HG02571 (cell line): ENCODE results near the gene ETS2.
"Not testable (repeated sequence)": the region's sequence is repeated elsewhere in the genome, so short reads cannot be mapped to it uniquely, and the experiment has no call there.

Experiments used
- ATAC-seq: cut with Tn5 transposase; IDR thresholded peaks from one replicate; pipeline ENCODE4 v1.9.1; 2021; ENCODE audit warnings: mild to moderate bottlenecking, moderate library complexity; ENCODE audit not compliant: unreplicated experiment

ETS2 gene

DNA sequence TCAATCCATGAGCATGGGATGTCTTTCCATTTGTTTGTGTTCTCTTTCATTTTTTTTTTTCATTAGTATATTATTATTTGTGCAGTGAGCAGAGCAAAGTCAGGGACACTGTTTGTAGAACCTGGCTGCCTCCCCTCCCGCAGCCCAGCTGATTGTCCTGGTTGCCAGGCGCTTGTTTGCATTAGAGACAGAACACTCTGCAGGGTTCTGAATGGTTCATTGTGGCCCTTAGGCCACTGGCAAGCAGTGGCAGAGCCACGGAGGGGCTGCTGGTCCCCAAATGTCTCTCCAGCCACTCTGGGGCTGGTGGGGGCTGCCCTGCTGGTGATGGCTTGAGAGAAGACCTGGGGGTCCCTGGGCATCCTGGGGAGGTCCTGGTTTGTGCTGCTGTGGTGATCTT, 29.0 kb downstream of the ETS2 start:
- no peak for ATAC-seq

DNA sequence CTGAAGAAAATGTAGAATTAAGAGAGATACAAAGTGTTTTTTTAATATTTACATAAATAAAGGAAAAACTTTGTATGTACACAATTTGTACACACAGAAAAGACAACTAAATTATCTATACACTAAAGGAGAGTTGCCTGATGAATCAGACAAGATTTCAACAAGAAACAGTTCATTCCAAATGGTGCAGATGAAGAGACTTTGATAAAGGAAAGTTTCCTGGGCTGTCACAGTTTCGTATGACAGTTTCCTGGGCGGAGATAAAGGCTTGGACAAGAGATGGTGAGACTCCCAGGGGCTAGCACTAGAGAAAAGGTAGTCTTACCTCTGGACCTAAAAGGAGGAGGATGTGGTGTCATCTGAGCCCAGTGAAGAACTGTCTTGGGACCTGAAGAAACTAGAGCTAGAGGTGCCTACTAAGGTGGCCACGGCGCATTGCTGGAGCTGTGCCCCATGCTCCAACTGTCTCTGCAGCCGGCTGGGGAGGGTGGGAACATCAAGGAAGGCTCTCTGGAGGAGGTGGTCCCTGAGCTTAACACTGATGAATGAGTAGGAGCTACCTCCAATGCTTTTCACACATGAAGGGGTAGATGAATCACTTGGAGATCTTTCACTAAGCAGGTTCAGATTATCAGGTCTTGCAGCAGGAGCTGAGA, 32.2 kb downstream of the ETS2 start:
- no peak for ATAC-seq

DNA sequence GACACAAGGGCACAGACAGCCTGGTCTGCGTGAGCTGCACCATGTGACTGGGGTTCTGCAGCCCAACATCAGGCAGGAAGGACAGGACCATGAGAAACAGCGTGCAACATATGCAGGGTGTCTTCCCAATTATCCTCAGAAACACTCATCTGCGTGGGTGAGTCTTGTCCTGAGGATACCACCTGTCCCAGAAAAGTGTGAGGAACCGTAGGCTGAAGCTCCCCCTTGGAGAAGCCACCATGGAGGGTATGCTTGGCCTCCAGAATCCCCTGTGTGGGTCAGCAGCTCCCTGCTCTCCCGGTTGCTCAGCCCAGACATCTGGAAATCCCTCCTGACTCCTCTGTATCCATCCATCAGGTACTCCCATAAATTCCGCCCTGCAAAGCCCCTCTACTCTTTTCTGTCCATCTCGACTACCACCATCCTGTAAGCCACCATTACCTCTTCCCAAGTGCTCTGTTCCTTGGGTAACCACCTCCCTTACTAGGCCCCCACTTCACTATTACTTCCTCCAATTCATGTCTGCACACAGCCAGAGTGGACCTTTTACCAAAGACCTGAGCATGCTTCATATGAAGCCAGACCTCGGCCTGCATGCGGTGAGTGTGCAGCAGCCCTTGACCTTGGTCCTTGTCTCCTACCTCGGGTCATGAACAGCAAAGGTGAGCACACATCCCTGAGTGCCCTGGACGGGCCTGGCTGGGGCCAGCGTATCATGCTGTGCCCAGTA, 33.0 kb downstream of the ETS2 start:
- ATAC-seq: no peak

GRCh38 chr21:38839328-38840286, 33.9 kb downstream of the ETS2 start:
- no peak for ATAC-seq

DNA sequence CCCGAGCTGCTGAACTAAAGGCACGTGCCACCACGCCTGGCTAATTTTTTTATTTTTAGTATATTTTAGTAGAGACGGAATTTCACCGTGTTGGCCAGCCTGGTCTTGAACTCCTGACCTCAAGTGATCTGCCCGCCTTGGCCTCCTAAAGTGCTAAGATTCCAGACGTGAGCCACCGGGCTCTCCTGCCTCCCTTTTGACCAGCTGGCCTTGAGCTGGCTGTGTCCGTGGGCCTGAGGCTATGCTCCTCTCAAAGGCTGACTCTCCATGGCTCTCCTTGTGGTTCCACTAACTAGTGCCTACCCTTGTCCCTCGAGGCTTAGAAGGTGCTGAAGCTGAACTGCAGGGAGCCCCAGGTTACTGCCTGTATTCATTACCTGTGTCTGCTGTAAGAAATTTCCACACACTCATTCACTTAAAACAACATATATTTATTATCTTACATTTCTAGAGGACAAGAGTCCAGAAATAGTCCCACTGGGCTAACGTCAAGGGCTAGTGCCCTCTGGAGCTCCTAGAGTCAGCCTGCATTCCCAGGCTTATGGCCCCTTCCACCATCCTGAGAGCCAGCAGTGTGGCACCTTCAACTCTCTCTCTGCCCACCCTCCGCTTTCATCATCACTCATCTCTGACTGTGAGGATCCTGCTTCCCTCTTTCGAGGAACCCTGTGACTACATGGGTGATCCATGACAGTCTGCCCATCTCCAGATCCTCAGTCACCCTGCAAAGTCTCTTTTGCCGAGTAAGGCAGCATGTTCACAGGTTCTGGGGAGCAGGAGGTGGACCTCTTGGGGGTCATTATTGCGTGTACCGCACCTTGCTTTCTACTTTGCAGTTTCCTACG, 34.9 kb downstream of the ETS2 start:
- ATAC-seq: no peak

GRCh38 chr21:38841472-38841871, 35.7 kb downstream of the ETS2 start:
- no peak for ATAC-seq

DNA sequence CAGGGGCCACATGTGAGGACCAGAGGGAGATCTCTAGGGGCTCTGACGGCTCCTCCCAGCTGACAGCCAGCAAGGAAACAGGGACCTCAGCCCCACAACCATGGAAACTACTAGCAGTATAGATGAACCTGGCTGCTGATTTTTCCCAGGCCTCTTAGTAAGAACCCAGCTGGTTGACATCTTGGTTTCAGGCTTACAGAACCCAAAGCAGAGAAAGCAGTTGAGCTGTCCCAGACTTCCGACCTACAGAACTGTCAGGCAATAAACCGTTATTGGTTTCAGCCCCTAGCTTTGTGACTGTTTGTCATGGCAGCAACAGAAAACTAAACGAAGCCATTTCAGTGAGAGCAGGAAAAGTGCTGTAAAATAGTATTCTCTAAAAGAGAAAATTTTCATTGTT, 36.4 kb downstream of the ETS2 start:
- no peak for ATAC-seq

- ATAC-seq: no peak
These were observed 37.6 kb downstream of the ETS2 start for GRCh38 chr21:38843379-38843778.

GRCh38 chr21:38843806-38844503, 38.2 kb downstream of the ETS2 start:
- no peak for ATAC-seq

GRCh38 chr21:38845374-38845773, 39.6 kb downstream of the ETS2 start:
- not testable (repeated sequence) for ATAC-seq

DNA sequence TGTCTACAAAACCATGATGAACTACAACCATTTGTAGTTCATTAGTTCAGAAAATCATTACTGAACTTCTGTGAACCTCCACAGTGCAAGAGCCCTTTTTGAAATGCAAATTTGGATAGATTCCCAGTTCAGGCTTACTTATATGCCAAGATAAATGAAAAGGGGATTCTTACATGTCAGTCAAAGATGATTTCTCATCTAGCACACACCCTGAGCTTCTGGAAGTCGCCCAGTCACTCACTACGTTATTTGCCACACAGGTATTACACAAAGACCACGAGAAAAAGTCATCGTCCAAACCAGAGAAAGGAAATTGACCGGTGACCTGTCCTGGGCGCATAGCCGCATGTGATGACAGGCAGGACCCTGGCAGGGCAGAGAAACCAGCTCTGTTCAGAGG, 41.8 kb downstream of the ETS2 start:
- no peak for ATAC-seq

DNA sequence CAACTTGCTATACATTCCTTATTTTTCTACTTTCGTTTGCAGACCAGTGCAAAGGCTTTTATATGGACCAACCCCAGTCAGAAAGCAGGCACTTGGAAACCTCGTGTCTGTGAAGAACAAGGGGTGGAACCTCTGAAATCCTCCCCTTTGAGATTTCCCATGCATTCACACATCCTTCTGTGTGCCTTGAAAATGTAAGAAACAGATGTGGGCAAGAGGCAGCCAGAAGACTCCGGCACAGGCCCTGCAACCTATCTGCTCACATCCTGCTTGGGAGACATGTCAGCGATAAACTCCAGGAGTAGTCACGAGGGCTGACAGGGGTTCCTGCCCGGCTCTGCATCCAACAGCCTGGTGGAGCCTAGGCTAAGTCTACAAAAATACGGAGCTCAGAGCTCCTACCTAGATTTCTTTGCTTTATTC, 42.5 kb downstream of the ETS2 start:
- ATAC-seq: no peak

GRCh38 chr21:38849776-38850175, 44.0 kb downstream of the ETS2 start:
- no peak for ATAC-seq

DNA sequence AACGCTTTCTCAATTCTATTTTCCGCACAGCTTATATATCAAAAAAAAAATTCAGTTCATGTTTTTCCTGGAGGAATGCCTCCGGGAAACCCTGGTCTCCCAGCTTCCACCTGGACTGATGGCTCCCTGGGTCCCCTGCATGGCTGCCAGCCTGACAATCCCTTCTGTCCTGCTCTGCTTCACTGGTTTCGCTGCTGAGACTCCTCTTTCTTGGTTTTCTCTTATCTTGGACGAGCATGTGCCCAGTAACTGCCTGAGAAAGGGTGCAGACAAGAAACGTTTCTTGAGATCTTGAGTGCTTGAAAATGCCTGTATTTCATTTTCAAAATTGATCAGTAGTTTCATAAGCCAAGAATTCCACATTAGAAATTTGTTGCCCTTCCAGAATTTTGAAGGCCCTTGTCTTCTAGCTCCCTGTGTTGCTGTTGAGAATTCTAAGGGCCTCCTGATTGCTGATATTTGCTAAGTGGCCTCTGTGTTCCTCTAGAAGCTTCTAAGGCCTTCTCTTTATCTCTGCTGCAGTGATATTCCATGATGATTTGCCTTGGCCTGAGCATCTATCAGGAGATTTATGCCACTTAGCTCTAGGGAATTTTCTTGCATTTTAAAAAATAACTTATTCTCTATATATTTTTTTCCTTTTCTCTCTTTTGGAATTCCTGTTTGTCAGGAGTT, 44.7 kb downstream of the ETS2 start:
- no peak for ATAC-seq

GRCh38 chr21:38851101-38851500, 45.4 kb downstream of the ETS2 start:
- ATAC-seq: no peak

- no peak for ATAC-seq
These were observed 46.5 kb downstream of the ETS2 start for GRCh38 chr21:38852278-38852677.

GRCh38 chr21:38852708-38853107, 47.0 kb downstream of the ETS2 start:
- no peak for ATAC-seq

DNA sequence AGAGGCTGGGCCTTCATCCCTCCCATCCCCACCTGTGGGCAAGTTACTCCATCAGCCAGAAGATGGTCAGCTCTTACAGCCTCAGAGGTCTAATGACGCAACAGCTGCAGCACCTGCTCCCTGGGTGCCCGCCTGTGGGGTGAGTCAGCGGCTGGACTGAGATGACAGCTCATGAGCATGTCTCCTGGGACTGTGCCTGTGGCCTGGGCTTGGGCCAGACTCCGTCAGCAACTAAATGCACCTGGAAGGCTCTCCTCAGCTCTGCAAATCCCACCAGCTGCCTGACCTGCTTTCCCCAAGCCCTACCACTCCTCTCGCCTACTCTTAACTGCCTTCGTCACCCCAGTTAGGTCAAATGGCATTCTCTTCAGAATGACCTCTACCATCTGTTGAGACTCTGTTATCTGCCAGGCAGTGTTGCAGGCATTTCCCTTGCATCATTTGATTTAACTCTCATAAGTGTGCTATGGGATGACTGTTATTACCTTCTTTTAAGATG, 47.7 kb downstream of the ETS2 start:
- peak; percentile 90 for ATAC-seq

DNA sequence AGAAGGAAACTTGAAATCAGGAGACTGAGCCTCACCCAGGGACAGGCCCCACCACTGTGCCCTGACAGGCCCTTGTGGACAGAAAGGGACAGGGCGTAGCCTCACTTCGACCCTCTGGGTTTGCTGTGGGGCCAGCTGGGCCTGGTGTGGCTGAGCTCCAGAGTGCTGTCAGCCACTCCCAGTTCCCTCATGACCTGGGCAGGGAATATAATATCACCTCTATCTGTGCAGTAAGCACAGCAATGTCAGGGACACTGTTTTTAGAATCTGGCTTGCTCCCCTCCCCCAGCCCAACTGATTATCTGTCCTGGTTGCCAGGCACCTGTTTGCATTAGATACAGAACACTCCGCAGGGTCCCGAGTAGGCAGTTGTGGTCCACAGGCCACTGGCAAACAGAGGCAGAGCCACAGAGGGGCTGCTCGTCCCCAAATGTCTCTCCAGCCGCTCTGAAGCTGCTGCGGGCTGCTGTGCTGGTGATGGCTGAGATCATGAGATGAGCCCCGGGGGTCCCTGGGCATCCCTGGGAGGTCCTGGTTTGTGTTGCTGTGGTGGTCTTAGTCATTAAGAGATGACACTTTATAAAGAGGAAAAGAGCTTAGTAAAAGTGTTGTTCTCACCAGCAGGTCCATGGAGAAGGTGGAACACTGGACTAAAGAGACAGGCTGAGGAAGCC, 51.6 kb downstream of the ETS2 start:
- no peak for ATAC-seq
